GM23338 (cell line): ENCODE measurements around the gene OR5M8. TPM values are rescaled to one million over a fixed set of nuclear protein-coding genes. Genes with fewer than 3 reads are reported as not detected.

Experiments used
- ATAC-seq: fragments of 200-7000 bp; cut with Tn5 transposase; 3 replicates; pipeline ENCODE4 v1.9.1; 2020
- DNase-seq: peaks from one replicate; pipeline ENCODE4 v3.0.0-alpha.2; 2015; ENCODE audit warnings: low spot score
- H2AFZ ChIP-seq: fragments of 200-600 bp; sonication (generic); 2 replicates; pipeline ENCODE4 v1.8.0; 2016; ENCODE audit warnings: antibody characterized with exemption, mild to moderate bottlenecking, moderate library complexity
- H3F3A ChIP-seq: fragments of 200-600 bp; sonication (generic); replicated peaks from 2 replicates; pipeline ENCODE4 v1.8.0; 2017; ENCODE audit warnings: antibody characterized with exemption, mixed run types, low read depth
- H3K27ac ChIP-seq: fragments of 200-600 bp; sonication (generic); 2 replicates; pipeline ENCODE4 v1.6.1; 2016; ENCODE audit warnings: low read depth
- H3K27me3 ChIP-seq: fragments of 200-600 bp; sonication (generic); 2 replicates; pipeline ENCODE4 v1.8.0; 2016; ENCODE audit warnings: mild to moderate bottlenecking, mixed run types, moderate library complexity; ENCODE audit not compliant: insufficient read depth
- H3K36me3 ChIP-seq: fragments of 200-600 bp; sonication (generic); 2 replicates; pipeline ENCODE4 v1.8.0; 2016; ENCODE audit warnings: mild to moderate bottlenecking; ENCODE audit not compliant: insufficient read depth
- H3K4me1 ChIP-seq: fragments of 200-600 bp; sonication (generic); 2 replicates; pipeline ENCODE4 v1.8.0; 2016; ENCODE audit warnings: mild to moderate bottlenecking, moderate library complexity; ENCODE audit not compliant: insufficient read depth
- H3K4me2 ChIP-seq: fragments of 200-600 bp; sonication (generic); 2 replicates; pipeline ENCODE4 v1.7.1; 2017; ENCODE audit warnings: mixed run types
- H3K4me3 ChIP-seq: fragments of 200-600 bp; sonication (generic); 2 replicates; pipeline ENCODE4 v1.6.1; 2016; ENCODE audit warnings: mixed run types
- H3K79me2 ChIP-seq: fragments of 200-600 bp; sonication (generic); replicated peaks from 2 replicates; pipeline ENCODE4 v1.8.0; 2017; ENCODE audit warnings: mild to moderate bottlenecking; ENCODE audit not compliant: insufficient read depth
- H3K9me2 ChIP-seq: fragments of 200-600 bp; sonication (generic); 2 replicates; pipeline ENCODE4 v1.8.0; 2017; ENCODE audit not compliant: insufficient read depth
- H4K20me1 ChIP-seq: fragments of 200-600 bp; sonication (generic); replicated peaks from 2 replicates; pipeline ENCODE4 v1.8.0; 2017; ENCODE audit warnings: mild to moderate bottlenecking; ENCODE audit not compliant: insufficient read depth
- H3K27ac Mint-ChIP-seq: 2 replicates; pipeline ENCODE4 v1.8.0; 2020; ENCODE audit warnings: inconsistent platforms, mild to moderate bottlenecking, moderate library complexity, mixed read lengths
- H3K27me3 Mint-ChIP-seq: 3 replicates; pipeline ENCODE4 v1.8.0; 2022; ENCODE audit warnings: low read depth, mild to moderate bottlenecking, moderate library complexity, mixed read lengths, inconsistent platforms; ENCODE audit not compliant: insufficient read depth, poor library complexity
- H3K36me3 Mint-ChIP-seq: 3 replicates; pipeline ENCODE4 v1.8.0; 2021; ENCODE audit warnings: low read depth, mild to moderate bottlenecking, inconsistent platforms, moderate library complexity, mixed read lengths
- H3K4me1 Mint-ChIP-seq: 3 replicates; pipeline ENCODE4 v1.8.0; 2020; ENCODE audit warnings: mild to moderate bottlenecking, inconsistent platforms, mixed read lengths
- H3K4me3 Mint-ChIP-seq: 3 replicates; pipeline ENCODE4 v1.8.0; 2021; ENCODE audit warnings: moderate library complexity, mild to moderate bottlenecking, inconsistent platforms, mixed read lengths
- H3K9me3 Mint-ChIP-seq: 3 replicates; pipeline ENCODE4 v1.8.0; 2020; ENCODE audit warnings: moderate library complexity, mild to moderate bottlenecking, inconsistent platforms, mixed read lengths
- CREB1 ChIP-seq: fragments of 250-450 bp; sonication (Bioruptor Pico); IDR thresholded peaks from 2 replicates; pipeline ENCODE4 v1.5.0; 2020; ENCODE audit warnings: low read depth, mild to moderate bottlenecking, moderate library complexity
- EZH2 ChIP-seq: fragments of 200-600 bp; sonication (generic); IDR thresholded peaks from one replicate; pipeline ENCODE4 v1.8.0; 2017; ENCODE audit warnings: antibody characterized with exemption, mild to moderate bottlenecking, low read depth; ENCODE audit not compliant: unreplicated experiment
- EZH2phosphoT487 ChIP-seq: fragments of 200-600 bp; sonication (generic); IDR thresholded peaks from one replicate; pipeline ENCODE4 v1.8.1; 2018; ENCODE audit warnings: antibody characterized with exemption; ENCODE audit not compliant: unreplicated experiment
- JUNB ChIP-seq: IDR thresholded peaks from one replicate; pipeline ENCODE4 v1.6.1; 2016; ENCODE audit warnings: antibody characterized with exemption; ENCODE audit not compliant: unreplicated experiment
- NANOG ChIP-seq: IDR thresholded peaks from 2 replicates; pipeline ENCODE4 v1.6.1; 2016; ENCODE audit warnings: antibody characterized with exemption, borderline replicate concordance
- POLR2AphosphoS5 ChIP-seq: IDR thresholded peaks from 2 replicates; pipeline ENCODE4 v1.6.1; 2016; ENCODE audit warnings: antibody characterized with exemption, low read depth
- REST ChIP-seq: IDR thresholded peaks from one replicate; pipeline ENCODE4 v1.6.1; 2018; ENCODE audit warnings: antibody characterized with exemption; ENCODE audit not compliant: unreplicated experiment
- STAT1 ChIP-seq: IDR thresholded peaks from one replicate; pipeline ENCODE4 v1.6.1; 2016; ENCODE audit warnings: antibody characterized with exemption; ENCODE audit not compliant: unreplicated experiment
- ZNF114 ChIP-seq: fragments of 250-450 bp; sonication (Bioruptor Pico); IDR thresholded peaks from 2 replicates; pipeline ENCODE4 v1.5.0; 2020; ENCODE audit warnings: mild to moderate bottlenecking, moderate library complexity
- ZNF331 ChIP-seq: fragments of 250-450 bp; sonication (Bioruptor Pico); IDR thresholded peaks from 2 replicates; pipeline ENCODE4 v1.5.0; 2020; ENCODE audit warnings: low read depth, mild to moderate bottlenecking, moderate library complexity
- polyA plus RNA-seq: library from polyadenylated mRNA; unstranded; fragments of >200 nt; fragmentation: Nextera tagmentation; extraction: Ambion mirVana; gene quantifications from 2 replicates; pipeline ENCODE4 v1.2.1, GENCODE V29; 2016
- total RNA-seq: library from RNA; depleted of rRNA; stranded (reverse); fragments of >200 nt; shearing (Covaris generic); gene quantifications from 2 replicates; pipeline ENCODE4 v1.2.3, GENCODE V29; 2014
- TF ChIP-seq, protein P1 (sequence below): IDR thresholded peaks from 2 replicates; pipeline ENCODE4 v1.6.1; 2016; ENCODE audit warnings: antibody characterized with exemption
- TF ChIP-seq, protein P2 (sequence below): fragments of 250-450 bp; sonication (Bioruptor Pico); IDR thresholded peaks from 2 replicates; pipeline ENCODE4 v1.5.0; 2020; ENCODE audit warnings: mild to moderate bottlenecking, moderate library complexity
- TF ChIP-seq, protein P3 (sequence below), 2 experiments: fragments of 200-600 bp in 1 of 2; sonication (generic) in 1 of 2; conservative IDR thresholded peaks; 2 replicates each; pipeline versions ENCODE4 v1.5.1 to v1.6.1; 2016 to 2017; ENCODE audit warnings: antibody characterized with exemption in 2 of 2, low read depth in 2 of 2, mild to moderate bottlenecking in 2 of 2, moderate library complexity in 1 of 2

Gene OR5M8
- total and polyA plus RNA-seq, 2 experiments from 2014 or later = not detected

GRCh38 chr11:56533054-56533740 is 42.0 kb upstream of the OR5M8 start:
- H3K27ac ChIP-seq = no peak overlapping the region
- no peaks in the 10 kb centered on the region for H3K36me3 Mint-ChIP-seq
- H3K9me3 Mint-ChIP-seq = no peaks in the 10 kb centered on the region
- H3K36me3 ChIP-seq = no peaks in the 10 kb centered on the region
- no peak for DNase-seq
- H3K27me3 ChIP-seq = no peaks in the 10 kb centered on the region
- H3K4me3 ChIP-seq = no peak overlapping the region
- H3K4me2 ChIP-seq = no peak overlapping the region
- H3K4me1 ChIP-seq = no peaks in the 10 kb centered on the region
- no peak overlapping the region for H2AFZ ChIP-seq
- H3K4me1 Mint-ChIP-seq = no peaks in the 10 kb centered on the region
- no peak overlapping the region for H3K27ac Mint-ChIP-seq
- H3K9me2 ChIP-seq = no peaks in the 10 kb centered on the region; the same call in 1 of the 2 replicates
- TF ChIP-seq REST (no peak), NANOG (no peak), STAT1 (no peak), ZNF331 (CRISPR knock-in tag) (no peak), CREB1 (no peak), JUNB (no peak), EZH2phosphoT487 (no peak), EZH2 (no peak), ZNF114 (CRISPR knock-in tag) (no peak), POLR2AphosphoS5 (no peak)
- TF ChIP-seq, protein P1, sequence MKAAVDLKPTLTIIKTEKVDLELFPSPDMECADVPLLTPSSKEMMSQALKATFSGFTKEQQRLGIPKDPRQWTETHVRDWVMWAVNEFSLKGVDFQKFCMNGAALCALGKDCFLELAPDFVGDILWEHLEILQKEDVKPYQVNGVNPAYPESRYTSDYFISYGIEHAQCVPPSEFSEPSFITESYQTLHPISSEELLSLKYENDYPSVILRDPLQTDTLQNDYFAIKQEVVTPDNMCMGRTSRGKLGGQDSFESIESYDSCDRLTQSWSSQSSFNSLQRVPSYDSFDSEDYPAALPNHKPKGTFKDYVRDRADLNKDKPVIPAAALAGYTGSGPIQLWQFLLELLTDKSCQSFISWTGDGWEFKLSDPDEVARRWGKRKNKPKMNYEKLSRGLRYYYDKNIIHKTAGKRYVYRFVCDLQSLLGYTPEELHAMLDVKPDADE = no peak
- TF ChIP-seq, protein P2, sequence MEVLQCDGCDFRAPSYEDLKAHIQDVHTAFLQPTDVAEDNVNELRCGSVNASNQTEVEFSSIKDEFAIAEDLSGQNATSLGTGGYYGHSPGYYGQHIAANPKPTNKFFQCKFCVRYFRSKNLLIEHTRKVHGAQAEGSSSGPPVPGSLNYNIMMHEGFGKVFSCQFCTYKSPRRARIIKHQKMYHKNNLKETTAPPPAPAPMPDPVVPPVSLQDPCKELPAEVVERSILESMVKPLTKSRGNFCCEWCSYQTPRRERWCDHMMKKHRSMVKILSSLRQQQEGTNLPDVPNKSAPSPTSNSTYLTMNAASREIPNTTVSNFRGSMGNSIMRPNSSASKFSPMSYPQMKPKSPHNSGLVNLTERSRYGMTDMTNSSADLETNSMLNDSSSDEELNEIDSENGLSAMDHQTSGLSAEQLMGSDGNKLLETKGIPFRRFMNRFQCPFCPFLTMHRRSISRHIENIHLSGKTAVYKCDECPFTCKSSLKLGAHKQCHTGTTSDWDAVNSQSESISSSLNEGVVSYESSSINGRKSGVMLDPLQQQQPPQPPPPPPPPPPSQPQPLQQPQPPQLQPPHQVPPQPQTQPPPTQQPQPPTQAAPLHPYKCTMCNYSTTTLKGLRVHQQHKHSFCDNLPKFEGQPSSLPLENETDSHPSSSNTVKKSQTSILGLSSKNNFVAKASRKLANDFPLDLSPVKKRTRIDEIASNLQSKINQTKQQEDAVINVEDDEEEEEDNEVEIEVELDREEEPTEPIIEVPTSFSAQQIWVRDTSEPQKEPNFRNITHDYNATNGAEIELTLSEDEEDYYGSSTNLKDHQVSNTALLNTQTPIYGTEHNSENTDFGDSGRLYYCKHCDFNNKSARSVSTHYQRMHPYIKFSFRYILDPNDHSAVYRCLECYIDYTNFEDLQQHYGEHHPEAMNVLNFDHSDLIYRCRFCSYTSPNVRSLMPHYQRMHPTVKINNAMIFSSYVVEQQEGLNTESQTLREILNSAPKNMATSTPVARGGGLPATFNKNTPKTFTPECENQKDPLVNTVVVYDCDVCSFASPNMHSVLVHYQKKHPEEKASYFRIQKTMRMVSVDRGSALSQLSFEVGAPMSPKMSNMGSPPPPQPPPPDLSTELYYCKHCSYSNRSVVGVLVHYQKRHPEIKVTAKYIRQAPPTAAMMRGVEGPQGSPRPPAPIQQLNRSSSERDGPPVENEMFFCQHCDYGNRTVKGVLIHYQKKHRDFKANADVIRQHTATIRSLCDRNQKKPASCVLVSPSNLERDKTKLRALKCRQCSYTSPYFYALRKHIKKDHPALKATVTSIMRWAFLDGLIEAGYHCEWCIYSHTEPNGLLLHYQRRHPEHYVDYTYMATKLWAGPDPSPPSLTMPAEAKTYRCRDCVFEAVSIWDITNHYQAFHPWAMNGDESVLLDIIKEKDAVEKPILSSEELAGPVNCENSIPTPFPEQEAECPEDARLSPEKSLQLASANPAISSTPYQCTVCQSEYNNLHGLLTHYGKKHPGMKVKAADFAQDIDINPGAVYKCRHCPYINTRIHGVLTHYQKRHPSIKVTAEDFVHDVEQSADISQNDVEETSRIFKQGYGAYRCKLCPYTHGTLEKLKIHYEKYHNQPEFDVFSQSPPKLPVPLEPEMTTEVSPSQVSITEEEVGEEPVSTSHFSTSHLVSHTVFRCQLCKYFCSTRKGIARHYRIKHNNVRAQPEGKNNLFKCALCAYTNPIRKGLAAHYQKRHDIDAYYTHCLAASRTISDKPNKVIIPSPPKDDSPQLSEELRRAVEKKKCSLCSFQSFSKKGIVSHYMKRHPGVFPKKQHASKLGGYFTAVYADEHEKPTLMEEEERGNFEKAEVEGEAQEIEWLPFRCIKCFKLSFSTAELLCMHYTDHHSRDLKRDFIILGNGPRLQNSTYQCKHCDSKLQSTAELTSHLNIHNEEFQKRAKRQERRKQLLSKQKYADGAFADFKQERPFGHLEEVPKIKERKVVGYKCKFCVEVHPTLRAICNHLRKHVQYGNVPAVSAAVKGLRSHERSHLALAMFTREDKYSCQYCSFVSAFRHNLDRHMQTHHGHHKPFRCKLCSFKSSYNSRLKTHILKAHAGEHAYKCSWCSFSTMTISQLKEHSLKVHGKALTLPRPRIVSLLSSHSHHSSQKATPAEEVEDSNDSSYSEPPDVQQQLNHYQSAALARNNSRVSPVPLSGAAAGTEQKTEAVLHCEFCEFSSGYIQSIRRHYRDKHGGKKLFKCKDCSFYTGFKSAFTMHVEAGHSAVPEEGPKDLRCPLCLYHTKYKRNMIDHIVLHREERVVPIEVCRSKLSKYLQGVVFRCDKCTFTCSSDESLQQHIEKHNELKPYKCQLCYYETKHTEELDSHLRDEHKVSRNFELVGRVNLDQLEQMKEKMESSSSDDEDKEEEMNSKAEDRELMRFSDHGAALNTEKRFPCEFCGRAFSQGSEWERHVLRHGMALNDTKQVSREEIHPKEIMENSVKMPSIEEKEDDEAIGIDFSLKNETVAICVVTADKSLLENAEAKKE (CRISPR knock-in tag) = no peak
- TF ChIP-seq, protein P3, sequence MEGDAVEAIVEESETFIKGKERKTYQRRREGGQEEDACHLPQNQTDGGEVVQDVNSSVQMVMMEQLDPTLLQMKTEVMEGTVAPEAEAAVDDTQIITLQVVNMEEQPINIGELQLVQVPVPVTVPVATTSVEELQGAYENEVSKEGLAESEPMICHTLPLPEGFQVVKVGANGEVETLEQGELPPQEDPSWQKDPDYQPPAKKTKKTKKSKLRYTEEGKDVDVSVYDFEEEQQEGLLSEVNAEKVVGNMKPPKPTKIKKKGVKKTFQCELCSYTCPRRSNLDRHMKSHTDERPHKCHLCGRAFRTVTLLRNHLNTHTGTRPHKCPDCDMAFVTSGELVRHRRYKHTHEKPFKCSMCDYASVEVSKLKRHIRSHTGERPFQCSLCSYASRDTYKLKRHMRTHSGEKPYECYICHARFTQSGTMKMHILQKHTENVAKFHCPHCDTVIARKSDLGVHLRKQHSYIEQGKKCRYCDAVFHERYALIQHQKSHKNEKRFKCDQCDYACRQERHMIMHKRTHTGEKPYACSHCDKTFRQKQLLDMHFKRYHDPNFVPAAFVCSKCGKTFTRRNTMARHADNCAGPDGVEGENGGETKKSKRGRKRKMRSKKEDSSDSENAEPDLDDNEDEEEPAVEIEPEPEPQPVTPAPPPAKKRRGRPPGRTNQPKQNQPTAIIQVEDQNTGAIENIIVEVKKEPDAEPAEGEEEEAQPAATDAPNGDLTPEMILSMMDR (conservative IDR thresholded peaks at IDR 0.05; ENCODE audit: low read depth in 2 of 2) = no peak
- H3K27me3 Mint-ChIP-seq = peaks cover 2% of the 10 kb centered on the region
- H4K20me1 ChIP-seq = no peaks in the 10 kb centered on the region
- ATAC-seq = no peak
- no peaks in the 10 kb centered on the region for H3F3A ChIP-seq
- H3K79me2 ChIP-seq = no peaks in the 10 kb centered on the region
- H3K4me3 Mint-ChIP-seq = no peak overlapping the region
